Activated CD8-positive, alpha-beta memory T cell treated with anti-CD3 and anti-CD28 coated beads, Interleukin-2, amount 50 U/mL, for 1 hour (primary cell): ENCODE measurements around the gene EMX1.

Experiments
- DNase-seq: peaks from one replicate; pipeline ENCODE4 v3.0.0-alpha.2; 2020; ENCODE audit errors: extremely low read depth

The EMX1 gene

DNA sequence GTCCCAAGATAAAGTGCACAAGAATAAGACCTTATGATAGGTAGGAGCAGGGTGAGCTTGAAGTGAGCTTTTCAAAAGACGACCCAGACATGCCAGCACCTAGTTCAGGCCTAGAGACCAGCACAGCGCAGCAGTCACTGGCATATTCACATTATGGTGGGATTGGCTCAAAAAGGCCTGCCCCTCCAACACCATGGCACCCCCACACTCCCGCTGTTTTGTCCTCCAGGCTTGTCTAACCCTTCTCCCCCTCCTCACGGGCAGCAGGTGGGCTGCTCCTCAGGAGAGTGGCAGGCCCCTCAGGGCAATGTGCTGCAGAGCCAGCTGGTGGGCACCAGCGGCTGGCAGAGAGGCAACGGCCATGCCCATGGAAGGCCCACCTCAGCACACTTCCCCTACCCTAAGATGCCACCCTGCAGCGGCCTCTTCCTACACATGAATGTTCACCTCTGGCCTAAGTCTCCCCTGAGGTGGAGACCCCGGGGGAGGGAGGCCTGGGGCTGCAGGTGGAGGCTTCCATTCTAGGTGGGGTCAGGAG lies 25.6 kb downstream of the EMX1 start:
- no peak for DNase-seq

DNA sequence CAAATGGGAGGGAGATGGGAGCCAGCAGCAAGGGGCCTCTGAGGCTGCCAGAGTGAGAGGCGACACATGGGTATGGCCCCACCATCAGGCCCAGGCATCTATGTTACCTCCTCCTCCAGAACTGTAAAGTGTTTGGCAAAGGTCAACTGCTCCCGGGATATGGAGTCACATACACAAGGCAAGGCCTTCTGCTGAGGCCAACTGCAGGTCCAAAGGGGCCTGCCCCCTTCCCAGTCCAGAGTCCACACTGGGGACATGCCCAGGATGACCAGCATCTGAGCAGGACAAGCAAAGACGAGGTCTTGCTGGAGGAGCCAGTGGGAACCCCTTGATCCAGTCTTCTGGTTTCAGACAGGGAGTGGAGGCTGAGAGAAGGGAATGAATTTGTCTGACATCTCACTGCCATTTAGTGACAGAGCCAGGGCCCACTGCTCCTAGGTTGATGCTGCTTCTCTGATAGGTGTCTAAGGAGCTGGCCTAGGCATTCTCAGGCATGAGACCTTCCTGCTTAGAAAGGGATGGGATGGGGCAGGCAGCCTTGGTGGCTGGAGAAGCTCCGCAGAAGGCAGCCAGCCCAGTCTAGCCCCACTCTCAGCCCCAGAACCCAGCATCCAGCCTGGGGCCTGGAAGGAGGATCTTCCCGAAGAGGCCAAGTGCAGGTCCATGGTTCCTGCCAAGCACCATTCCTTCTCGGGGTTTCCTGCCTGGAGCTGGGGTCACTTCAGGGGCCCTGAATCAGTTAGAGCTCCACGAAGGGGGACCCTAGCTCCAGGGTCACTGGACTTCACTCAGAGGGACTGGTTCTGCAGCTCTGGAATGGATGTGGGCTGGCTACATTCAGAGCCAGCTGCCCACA lies 26.4 kb downstream of the EMX1 start:
- DNase-seq: no peak

DNA sequence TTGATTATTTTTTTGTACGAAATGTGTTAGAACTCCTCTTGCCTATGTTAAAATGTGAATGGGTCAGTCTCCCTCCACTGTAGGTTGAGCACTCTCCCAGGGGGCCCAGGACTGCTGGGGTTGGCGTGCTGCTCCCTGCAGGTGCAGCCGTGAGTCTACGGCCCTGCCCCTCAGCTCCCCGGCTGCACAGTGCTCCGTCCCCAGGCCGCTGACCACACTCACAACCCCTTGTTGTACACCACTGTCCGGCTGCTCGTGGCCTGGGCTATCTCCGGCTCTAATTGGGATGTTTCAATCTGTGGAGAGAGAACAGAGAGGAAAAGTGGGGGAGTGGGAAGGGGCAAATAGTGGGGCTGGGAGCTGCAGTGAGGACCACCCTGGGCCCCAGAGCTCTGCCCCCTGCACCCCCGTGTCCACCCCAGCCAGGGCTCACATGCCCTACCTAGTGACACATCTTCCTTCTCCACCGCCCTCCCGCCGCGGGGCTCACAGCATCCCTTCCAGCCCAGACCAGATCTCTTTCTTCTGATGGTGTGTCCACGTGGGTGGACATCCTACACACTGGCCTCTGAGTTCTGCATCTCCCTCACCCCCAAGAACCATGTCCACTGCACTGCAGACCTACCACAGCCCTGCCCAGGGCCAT lies 27.6 kb downstream of the EMX1 start:
- no peak for DNase-seq

DNA sequence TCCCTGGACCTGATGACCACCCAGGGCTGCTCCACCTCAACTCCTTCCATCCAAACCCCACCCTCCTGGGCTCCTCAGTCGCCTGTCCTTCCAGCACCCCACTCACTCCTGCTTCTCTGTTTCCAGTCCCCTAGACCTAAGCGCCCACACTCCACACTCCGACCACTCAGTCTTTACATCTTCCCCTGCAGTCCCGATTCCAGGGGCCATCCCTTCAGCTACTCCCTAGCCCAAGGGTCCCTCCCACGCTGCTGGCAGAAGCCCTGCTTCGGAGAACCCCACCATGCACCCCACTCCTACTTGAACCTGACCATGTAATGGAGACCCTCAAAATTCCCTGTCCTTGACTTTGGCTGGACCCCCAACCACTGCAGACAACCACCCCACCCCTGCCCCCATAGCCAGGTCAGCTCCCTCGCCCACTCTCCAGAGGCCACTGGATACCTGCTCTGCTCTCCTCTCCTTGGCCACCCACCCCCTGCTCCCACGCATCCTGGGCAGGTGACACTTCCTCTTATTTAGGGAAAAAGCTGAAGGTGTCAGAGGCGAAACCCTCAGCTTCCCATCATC lies 28.2 kb downstream of the EMX1 start:
- DNase-seq: no peak

DNA sequence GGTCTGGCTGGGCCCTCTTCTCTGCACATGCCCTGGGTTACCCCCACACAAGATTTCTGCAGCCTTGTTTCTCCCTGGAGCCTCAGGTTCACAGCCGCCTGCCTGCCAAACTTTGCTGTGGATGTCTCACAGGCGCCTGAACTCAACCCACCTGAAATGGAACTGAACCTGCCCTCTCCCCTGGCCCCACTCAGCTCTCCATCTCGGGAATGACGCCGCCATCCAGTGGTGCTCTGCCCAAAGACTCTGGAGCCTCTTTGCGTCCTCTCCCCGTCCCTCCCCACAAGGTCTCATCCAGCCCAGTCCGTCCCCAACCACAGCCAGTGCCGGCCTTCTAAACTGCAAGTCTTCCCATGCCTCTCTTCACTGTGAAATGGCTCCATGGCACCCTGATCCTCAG lies 29.1 kb downstream of the EMX1 start:
- no peak for DNase-seq

DNA sequence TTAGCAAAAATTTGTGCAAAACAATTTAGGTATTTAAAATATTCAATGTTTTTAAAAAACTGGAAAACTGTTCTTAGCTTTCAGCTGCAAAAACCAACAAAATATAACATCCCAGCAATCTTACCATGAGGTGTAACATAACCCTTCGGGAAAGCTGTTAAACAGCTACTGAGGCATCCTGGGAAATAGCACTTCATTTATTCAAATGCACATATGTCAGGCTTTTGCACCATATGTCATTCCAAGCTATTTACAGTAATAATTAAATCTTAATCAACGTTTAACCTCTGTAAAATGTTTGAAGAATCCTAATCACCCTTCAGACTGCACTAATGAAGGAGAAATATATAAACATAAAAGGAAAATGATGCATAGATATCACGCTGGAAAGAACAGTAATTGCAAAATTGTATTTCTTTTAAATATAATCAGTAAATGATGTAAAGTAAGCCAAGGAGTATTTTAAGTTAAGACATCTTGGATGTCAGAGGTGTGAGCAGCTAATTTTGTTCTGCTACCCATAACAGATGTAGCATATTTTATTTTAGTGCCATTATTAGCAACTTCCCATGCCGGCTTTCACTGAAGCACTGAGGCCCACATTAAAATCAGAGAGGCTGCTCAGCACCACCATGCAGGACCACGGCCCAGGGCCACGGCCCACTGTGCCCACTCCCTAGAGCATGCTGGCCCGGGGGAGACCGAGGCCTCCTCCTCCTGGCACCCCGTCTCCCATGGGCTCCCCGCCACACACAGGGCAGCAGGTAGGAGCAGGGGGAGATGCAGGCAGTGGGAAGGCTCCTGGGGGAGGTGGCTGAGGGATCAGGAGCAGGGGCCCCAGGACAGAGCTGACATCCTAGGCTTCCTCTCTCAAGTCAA lies 30.9 kb downstream of the EMX1 start:
- DNase-seq: no peak

DNA sequence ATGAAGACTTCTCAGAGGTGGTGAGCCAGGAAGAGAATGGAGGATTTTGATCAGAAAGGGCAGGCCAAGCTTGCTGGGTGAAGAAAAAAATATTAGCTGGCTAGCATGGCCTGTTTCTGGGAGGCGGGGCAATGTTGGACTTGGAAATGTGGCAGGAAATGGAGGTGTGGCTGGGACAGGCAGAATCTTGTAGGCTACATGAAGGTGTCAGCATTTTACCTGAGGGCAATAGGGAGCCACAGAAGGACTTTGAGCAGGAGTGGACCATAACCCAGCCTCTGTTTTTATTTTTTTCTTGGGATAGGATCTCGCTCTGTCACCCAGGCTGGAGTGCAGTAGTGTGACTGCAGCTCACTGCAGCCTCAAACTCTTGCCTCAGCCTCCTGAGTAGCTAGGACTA lies 31.7 kb downstream of the EMX1 start:
- DNase-seq: no peak

DNA sequence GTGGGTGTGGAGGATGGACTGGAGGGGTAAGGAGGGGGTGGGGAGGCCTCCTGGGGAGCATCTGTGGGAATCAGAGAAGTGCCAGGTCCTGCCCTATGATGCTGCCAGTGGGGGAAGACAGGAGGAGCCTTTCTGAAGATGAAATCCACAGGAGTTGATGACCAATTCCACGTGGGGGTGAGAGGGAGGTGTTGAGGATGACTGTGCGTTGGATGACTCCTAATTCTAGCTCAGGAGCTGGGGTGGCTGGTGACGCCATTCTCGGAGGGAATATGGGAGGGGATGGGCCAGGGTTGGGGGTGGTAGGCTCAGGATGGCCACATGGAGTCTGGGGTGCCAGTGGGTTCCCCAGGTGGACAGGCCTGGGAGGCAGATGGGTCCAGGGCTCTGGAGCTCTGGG lies 32.3 kb downstream of the EMX1 start:
- no peak for DNase-seq

DNA sequence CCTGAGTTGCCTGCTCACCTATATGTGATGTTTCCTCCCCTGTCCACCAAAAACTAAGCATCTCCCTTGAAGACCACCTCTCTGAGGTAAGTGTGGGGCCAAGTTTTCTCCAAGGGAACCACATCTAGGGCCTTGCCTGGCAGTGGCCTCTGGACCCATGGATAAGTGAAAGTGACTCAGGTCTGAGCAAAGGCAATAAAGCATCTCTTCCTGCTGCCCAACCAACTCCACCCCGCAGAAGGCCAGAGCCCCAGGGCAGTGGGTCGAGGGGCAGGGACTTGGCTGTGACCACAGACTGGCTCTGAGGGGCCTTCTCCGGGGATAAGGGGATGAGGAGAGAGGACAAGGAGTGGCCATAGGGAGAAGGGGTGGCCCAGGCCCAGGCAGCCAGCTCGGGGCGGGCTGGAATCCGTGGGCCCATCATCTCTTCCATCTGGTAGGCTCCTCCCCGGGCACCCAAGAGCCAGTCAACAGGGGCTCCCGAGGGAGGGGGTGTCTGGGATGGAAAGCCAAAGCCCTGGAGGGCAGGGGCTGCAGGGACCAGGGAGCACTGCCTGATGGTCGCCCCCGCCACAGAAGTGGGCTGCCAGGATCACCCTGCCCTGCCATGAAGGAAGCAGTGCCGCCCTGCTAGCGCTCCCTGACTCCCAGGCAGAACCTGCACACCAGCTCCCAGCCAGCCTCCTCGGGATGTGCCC lies 33.4 kb downstream of the EMX1 start:
- DNase-seq: no peak

DNA sequence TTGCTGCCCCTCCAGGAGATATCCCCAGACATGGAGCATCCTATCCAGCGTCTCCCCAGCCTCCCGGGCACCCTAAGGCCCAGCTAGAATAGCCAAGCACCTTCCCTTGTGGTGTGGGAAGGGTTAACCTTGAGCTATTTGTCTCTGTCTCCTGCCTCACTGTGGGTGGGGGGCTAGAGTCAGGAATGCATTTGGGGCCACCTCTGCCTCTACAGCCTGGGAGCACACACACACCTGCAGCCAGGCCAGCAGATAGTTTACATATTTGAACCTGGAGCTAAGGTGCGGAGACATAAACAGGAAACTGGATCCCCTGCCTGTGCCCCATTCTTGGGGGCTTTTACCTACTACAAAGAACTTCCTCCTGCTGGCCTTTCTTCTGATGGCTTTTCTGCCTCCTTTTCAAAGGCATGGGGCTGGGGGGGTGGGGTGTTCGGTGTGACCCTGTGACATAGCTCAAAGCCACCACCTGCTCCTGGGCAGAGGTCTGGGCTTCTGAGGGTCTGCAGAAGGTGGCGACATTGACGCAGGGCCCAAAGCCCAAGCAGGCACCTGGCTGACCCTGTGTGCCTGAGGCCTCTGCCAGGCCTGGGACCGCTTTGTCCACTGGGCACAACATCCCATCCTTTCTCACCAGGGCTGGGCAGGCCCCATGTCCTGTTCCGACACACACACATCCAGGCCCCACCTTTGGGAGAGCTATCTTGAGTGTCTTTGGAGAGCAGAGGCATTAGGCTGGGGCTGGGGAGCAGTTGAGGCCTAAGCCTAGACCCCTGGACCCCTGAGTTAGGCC lies 34.2 kb downstream of the EMX1 start:
- no peak for DNase-seq

DNA sequence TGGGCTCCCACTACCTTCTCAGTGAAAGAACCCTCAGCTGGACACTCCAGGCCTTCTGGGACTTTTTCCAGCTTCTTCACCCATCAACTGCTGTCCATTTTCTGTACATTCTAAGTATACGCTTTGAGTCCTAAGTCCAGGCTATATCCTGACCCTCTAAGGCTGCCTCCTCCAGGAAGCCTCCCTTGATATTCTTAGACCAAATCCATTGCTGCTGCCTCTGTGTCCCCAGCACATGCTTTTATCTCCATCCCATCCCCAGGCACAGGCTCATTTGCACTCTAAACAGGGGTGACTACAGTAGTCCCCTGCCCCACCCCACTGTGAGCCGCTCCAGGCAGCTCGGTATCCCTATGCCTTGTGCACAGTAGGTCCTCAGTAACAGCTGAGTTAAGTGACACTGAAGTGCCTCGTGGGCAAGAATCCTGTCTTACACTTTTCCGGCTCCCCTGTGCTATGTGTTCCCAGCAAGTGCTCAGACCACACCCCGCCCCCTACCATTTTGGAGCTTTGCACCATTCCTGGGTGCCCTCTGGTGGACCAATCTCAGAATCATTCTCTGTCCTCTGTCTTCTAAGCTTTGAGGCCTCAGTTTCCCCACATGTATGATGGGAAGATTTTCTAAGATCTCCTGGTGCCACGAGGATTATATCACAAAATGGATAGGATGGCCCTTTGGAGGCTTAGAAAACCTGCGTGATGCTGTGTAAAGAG lies 34.9 kb downstream of the EMX1 start:
- no peak for DNase-seq

DNA sequence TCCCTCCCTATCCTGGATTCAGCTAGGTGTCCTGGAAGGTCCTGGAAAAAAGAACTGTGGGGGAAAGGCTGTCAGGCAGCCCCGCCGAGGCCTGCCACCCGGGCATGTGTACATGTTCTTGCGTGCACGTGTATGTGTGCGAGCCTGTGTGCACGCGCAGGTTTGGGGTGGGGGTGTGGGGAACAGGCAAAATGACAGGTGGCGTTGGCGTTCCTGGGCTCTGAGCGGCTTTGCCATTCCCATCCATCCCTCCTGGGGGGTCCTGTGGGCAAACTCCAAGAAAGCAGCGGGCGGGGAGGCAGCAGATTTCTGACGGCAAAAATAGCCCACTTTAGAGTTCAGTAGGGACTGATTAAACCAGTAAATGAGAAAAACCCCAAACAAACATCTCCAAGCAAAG lies 35.6 kb downstream of the EMX1 start:
- no peak for DNase-seq

DNA sequence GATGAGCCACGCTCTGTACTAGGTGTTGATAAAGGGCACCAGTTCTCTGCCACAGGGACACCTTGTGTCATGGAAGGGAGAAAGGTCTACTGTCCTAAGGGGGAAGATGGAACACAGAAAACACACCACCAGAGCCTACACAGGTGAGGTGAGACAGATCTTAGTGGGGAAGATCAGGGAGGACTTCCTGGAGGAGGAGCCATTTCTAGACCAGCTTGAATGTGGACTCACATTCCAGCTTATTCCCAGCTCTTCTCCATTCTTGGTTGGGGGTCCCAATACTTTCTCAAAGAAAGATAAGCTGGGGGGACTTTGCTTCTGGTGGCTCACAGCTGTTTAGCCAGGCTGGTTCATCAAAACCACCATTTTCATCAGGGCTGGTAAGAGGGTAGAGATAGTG lies 36.2 kb downstream of the EMX1 start:
- no peak for DNase-seq

DNA sequence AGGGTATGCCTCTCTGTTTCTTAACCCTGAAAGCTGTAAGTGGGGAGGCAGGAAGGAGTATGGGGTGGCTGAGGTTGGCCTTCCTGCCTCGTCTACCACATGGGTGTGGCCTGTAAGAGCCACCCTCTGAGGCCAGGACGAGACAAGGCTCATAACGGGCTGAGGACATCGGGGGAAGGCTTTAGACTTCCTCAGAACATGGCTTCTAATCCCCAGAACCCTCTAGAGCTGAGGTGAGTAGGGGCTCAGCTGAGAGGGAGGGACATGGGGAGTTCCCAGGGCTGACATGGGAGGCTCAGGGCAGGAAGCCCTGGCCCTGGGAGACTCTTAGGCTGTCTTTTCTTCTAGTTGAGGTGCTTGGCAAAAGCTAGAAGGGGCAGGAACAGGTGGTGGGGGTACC lies 36.7 kb downstream of the EMX1 start:
- DNase-seq: no peak

DNA sequence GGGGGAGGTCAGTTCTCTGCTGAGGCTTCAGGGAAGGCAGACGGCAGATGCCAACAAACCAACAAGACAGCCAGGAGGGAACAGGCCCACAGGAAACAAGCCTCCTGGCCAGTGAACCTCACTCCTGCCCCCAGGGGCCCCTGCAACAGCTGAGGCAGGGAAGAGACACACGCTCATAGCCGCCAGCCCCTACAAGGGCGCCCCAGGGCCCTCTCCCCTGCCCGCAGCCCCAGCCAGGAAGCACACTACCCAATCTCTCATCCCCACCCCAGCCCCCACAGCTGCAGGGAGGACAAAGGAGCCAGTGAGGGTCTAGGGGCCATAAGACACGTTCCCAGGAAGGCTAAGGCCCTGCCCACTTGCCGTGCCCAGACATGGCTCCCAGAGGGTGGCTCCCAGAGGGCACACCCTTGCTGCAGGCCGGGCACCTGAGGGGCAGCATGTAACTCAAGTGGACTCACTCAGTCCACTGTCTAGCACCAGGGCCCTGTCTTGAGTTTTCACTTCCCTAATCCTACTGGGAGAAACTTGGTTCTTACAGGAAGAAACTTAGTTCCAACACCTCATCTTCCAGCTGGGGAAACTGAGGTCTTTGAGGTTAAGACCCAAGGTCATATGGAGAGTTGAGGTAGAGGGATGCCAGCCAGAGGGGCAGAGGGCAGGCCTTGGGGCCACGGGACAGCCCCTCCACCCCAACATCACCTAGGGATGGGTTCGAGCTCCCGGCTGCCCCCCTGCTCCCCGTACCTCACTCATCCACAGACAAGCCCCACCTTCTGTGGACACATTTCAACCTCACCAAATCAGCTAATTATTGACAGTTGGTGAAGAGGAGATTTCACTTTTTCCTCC lies 37.3 kb downstream of the EMX1 start:
- DNase-seq: no peak

DNA sequence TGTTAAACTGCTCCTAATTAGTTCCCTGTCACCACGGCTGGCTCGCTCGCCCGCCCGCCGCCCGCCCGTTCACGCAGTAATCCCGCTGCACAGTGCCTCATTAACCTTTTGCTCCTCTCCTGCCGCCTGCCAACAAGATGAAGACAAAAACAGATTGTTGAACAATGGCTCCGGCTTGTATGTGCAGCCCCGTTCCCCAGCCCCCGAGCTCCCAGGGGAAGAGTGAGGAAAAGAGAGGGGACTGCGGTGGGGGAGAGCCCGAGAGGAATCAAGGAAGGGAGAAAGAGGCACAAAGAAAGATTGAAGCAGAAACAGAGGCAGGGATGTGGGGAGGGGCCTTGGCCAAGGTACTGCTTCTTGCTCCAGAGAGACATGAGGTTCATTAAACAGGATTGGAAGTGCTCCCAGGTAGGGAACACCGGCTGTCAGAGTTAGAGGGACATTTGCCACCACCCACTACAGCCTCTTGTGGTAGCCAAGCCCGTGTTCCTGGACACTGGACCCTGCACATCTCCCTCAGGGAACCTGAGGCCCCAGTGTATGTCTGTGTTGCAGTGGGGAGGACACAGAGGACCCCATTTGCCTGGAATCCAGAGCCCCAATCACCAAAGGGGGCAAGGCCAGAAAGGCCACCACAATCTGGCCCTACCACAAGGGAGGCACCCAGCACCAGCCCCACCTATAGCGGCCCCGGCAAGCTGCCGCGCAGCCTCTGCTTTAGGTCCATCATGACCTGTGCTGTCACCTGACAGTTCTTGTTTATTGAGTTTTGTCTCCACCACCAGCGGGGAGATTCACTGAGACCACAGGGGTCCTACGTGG lies 38.1 kb downstream of the EMX1 start:
- DNase-seq: no peak

DNA sequence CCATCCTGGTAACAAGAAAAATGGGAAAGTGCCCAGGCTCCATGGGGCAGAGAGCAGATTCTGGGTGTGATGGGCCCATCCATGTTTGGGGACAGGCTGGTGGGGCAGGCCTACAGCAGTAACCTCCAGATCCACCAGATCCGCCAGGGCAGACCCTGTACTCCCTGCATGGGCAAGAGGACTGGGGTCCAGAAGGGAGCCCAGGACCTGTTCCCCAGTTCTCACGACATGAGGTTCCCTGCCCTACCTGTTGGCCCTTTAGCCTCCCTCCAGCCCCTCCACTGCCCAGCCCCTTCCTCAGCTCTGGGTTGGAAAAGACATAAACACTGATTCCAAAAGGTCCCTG lies 38.7 kb downstream of the EMX1 start:
- no peak for DNase-seq

DNA sequence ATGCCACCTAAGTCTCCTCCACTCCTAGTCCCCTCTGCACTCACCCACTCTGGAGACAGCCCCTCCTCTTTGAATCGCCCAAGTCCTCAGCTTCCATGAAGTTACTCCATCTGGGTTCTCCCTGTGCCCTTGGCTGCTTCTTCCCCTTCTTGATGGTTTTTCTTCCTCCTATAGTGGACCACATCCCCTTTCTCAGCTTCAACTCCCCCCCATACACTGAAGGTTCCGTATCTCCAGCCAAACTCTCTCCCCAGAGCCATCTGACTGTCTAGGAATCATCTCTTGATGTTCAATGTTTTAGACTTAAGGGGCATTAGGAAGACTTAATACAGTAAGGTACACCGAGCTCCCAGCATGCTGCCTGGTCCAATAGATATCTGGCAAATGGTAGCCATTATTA lies 39.6 kb downstream of the EMX1 start:
- DNase-seq: no peak
